Stomach (tissue), 4 donors: ENCODE results near the gene SLC9B2.

ENCODE experiments used
- CTCF ChIP-seq, 7 experiments: fragments of 450-650 bp in 4 of 7; fragments of 200-600 bp in 3 of 7; sonication (generic) in 3 of 7; IDR thresholded peaks; one replicate each; pipeline ENCODE4 v1.5.1; 2016 to 2019; ENCODE audit warnings: antibody characterized with exemption in 7 of 7, control low read depth in 2 of 7, mild to moderate bottlenecking in 1 of 7
- EP300 ChIP-seq: sonication (generic); formaldehyde crosslinking; IDR thresholded peaks from one replicate; pipeline ENCODE4 v1.6.1; 2017; ENCODE audit warnings: antibody characterized with exemption
- POLR2AphosphoS5 ChIP-seq, 3 donors: sonication (generic); formaldehyde crosslinking; IDR thresholded peaks; one replicate each; pipeline ENCODE4 v1.6.1; 2016; ENCODE audit warnings: antibody characterized with exemption in 3 of 3

- no peak for TF ChIP-seq CTCF (IDR thresholded peaks at IDR 0.05)
- no peak for TF ChIP-seq POLR2AphosphoS5 (IDR thresholded peaks at IDR 0.05)
- no peak for TF ChIP-seq EP300
Measured at GRCh38 chr4:103067841-103068547, 8.6 kb downstream of the SLC9B2 start.
